GM21447 (cell line): ENCODE results near the gene NDFIP1.
"Not testable (repeated sequence)": the region's sequence is repeated elsewhere in the genome, so short reads cannot be mapped to it uniquely, and the experiment has no call there.

ENCODE experiments used
- ATAC-seq: cut with Tn5 transposase; IDR thresholded peaks from one replicate; pipeline ENCODE4 v1.9.1; 2021; ENCODE audit not compliant: unreplicated experiment

The NDFIP1 gene

GRCh38 chr5:142151436-142152383 lies 43.1 kb downstream of the NDFIP1 start:
- ATAC-seq = no peak

GRCh38 chr5:142152384-142152732 lies 43.8 kb downstream of the NDFIP1 start:
- no peak for ATAC-seq

GRCh38 chr5:142153674-142154448 lies 45.3 kb downstream of the NDFIP1 start:
- no peak for ATAC-seq

GRCh38 chr5:142154449-142154841 lies 45.9 kb downstream of the NDFIP1 start:
- ATAC-seq = not testable (repeated sequence)

GRCh38 chr5:142156839-142157463 lies 48.4 kb downstream of the NDFIP1 start:
- no peak for ATAC-seq

- ATAC-seq = no peak
Measured at GRCh38 chr5:142159354-142159753, 50.8 kb downstream of the NDFIP1 start.

GRCh38 chr5:142164315-142164714 lies 55.7 kb downstream of the NDFIP1 start:
- ATAC-seq = no peak

GRCh38 chr5:142166754-142167153 lies 58.2 kb downstream of the NDFIP1 start:
- no peak for ATAC-seq

- ATAC-seq = no peak
Measured at GRCh38 chr5:142167458-142167857, 58.9 kb downstream of the NDFIP1 start.

- ATAC-seq = no peak
Measured at GRCh38 chr5:142168365-142168764, 59.8 kb downstream of the NDFIP1 start.

- no peak for ATAC-seq
Measured at GRCh38 chr5:142170254-142170953, 61.8 kb downstream of the NDFIP1 start.

GRCh38 chr5:142171270-142171669 lies 62.7 kb downstream of the NDFIP1 start:
- ATAC-seq = no peak

- ATAC-seq = no peak
Measured at GRCh38 chr5:142175039-142175438, 66.5 kb downstream of the NDFIP1 start.

GRCh38 chr5:142175461-142176142 lies 67.0 kb downstream of the NDFIP1 start:
- ATAC-seq = no peak

GRCh38 chr5:142176255-142176654 lies 67.7 kb downstream of the NDFIP1 start:
- no peak for ATAC-seq

GRCh38 chr5:142178651-142179050 lies 70.1 kb downstream of the NDFIP1 start:
- ATAC-seq = no peak

GRCh38 chr5:142179776-142180387 lies 71.3 kb downstream of the NDFIP1 start:
- no peak for ATAC-seq

GRCh38 chr5:142181096-142181495 lies 72.5 kb downstream of the NDFIP1 start:
- no peak for ATAC-seq

GRCh38 chr5:142181547-142182163 lies 73.1 kb downstream of the NDFIP1 start:
- ATAC-seq = no peak

- ATAC-seq = no peak
Measured at GRCh38 chr5:142182840-142183239, 74.3 kb downstream of the NDFIP1 start.
